Cerebellar cortex (tissue), 1 donor: ENCODE data around the gene ARTN.

Experiments
- DNase-seq: peaks from one replicate; pipeline ENCODE4 v3.0.0-alpha.2; 2015; ENCODE audit warnings: low spot score

ARTN gene

DNA sequence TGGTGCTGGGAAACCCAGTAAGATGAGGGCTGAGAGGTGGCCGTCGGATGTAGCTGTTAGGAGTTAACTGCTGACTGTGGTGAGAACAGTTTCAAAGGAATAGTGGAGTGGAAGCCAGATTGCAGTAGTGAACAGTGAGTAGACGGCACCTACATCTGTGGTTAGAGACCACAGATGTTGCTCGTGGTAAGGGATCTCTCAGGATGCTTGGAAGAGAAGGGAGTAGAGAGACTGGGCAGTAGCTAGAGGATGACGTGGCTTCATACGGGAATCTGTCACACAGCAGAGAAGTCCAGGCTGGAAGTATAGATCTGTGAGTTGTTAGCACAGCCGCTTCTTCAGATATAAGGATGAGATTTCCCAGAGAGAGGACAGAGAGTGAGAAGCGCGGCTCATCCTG, 7.8 kb upstream of the ARTN start:
- no peak for DNase-seq

DNA sequence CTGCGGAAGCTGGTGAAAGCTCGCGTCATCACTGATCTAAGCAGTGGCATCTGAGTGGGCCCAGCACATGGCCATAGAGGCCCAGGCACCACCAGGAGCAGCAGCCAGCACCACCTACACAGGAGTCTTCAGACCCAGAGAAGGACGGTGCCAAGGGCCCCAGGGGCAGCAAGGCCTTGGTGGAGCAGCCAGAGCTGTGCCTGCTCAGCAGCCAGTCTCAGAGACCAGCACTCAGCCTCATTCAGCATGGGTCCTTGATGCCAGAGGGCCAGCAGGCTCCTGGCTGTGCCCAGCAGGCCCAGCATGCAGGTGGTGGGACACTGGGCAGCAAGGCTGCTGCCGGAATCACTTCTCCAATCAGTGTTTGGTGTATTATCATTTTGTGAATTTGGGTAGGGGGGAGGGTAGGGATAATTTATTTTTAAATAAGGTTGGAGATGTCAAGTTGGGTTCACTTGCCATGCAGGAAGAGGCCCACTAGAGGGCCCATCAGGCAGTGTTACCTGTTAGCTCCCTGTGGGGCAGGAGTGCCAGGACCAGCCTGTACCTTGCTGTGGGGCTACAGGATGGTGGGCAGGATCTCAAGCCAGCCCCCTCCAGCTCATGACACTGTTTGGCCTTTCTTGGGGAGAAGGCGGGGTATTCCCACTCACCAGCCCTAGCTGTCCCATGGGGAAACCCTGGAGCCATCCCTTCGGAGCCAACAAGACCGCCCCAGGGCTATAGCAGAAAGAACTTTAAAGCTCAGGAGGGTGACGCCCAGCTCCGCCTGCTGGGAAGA, 3.2 kb upstream of the ARTN start:
- DNase-seq = no peak

DNA sequence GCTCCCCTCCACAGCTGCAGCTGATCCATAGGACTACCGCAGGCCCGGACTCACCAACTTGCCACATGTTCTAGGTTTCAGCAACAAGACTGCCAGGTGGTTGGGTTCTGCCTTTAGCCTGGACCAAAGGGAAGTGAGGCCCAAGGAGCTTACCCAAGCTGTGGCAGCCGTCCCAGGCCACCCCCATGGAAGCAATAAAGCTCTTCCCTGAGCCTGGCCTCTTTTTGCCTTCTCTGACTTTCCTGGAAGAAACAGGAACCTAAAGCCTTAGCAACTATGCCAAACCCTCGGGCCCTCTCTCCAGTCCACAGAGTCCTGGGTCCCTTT, 2.7 kb upstream of the ARTN start:
- no peak for DNase-seq

DNA sequence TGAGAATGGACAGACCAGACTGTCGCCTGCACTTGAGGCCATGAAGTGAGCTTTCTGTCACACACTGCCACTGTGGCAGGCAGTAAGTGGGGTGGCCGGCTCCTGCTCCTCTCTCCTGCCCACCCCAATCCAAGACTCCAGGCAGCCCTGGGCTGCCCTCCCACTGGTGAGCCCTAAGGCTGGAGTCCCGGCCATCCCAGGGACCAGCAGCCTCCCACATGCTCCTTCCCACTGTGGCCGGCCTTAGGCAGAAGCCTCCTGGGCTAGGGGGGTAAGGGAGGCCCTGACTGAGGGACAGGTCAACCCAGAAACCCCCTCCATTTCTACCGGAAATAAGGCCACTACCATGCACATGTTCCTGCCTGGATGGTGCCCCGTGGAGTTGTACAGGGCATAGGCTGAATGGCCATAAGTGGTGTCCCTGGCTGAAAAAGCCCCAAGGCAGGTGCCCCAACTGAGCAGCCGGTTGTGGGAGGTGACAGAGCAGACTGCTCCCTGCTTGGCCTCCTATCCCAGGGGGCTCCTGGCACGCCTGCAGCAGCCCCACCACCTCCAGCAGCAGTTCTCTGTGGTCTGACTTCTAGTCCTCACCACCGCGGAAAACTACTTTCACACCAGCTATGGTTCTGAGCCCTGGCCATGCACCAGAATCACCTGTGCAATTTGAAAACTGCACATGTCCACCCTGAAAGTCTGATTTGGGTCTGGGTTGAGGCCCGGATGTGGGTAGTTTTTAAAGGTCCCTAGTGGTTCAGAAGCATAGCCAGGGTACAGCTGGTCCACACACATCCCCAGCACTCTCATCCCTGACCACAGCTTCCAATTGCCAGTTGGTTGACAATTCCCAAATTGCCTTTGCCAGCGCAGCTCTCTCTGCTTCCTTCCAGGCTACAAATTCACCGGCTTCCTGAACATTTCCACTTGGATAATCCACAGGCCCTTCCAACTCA, 1.6 kb upstream of the ARTN start:
- DNase-seq = no peak

DNA sequence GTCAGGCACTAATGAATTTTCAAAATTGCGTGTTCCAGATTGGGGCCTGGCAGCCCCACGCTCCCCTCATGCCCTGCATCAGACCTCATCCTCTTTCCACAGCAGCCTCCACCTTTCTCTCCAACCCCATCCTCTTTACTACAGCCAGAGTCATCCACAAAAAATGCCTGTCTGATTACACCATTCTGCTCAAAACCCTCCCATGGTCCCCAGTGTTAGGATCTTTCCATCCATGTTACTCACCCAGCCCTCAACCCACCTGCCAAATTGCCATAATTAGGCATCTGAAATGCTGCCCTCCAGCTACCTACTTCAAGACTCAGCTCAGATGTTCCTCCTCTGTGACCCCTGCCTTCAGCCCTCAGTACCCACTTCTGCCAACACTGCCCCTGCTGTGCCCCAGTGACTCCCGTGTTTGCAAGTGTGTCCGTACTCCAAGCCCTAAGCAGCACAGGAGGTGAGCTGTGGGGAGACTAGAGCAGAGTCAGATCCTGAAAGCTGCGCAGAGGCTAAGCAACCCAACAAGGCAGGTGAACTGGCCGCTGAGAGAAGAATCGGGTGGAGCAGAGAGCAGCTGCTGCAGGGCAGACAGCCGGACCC, 715 bp upstream of the ARTN start:
- no peak for DNase-seq

DNA sequence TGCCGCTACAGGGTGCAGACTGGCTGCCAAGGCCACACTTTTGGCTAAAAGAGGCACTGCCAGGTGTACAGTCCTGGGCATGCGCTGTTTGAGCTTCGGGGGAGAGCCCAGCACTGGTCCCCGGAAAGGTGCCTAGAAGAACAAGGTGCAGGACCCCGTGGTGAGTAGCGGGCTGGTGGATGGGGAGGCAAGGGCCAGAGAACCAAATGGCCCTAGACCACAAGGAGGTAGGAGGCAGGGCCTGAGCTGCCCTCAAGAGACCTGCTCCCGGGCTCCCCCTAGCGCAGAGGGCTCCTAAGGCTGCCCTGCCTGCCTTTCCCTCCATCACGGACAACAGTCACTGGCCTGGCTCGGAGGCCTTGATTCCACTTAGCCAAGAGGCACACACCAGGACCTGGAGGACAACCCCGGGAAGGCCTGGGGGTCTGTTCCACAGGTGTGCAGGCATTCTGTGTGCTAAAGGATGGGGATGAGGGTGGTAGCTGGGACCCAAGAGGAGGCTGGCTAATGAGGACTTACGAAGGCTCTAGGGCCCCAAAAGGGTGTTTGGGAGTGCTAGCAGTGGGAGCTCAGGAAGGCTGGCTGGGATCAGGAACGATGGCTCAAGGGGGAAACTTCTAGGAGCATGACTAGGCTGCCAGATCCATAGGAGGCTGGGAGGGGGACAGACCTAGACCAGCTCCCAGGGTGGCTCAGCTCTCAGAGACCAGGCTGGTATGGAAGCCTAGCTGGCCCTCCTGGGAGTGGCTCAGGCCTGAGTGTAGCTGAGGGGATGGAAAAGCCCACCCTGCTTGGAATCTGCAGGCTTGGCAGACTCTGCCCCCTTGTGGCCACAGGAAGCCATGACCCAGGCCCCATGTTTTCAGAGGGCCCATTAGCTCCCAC, 742 bp downstream of the ARTN start:
- DNase-seq = peak; percentile 59

DNA sequence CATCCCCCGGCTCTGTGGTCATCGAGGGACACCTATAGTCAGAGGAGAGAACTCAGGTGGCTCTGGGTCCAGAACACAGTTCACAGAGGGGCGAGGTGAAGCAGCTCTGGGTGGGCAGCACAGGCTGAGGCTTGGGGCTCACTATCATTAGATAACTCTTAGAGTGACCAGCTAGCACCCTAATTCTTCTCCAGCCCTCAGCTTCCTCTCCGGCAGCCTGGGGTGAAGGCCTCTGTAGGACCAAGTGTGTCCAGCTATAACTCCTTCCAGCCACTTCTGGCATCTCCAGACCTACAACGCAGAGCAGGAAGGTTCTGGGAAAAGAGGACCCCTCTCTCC, 1.4 kb downstream of the ARTN start:
- DNase-seq = no peak

DNA sequence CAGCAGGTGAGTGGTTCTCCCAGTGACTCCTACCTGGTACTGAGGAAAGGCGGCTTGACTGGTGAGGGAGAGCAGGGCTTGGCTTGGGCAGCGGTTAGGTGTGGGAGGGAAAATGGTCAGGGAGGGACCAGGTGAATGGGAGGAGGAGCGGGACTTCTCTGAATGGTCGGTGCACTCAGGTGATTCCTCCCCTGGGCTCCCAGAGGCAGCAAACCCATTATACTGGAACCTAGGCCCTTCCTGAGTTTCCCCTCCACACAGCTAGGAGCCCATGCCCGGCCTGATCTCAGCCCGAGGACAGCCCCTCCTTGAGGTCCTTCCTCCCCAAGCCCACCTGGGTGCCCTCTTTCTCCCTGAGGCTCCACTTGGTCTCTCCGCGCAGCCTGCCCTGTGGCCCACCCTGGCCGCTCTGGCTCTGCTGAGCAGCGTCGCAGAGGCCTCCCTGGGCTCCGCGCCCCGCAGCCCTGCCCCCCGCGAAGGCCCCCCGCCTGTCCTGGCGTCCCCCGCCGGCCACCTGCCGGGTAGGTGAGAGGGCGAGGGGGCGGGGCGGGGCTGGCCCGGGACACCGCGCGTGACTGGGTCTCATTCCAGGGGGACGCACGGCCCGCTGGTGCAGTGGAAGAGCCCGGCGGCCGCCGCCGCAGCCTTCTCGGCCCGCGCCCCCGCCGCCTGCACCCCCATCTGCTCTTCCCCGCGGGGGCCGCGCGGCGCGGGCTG, 2.3 kb downstream of the ARTN start:
- no peak for DNase-seq

DNA sequence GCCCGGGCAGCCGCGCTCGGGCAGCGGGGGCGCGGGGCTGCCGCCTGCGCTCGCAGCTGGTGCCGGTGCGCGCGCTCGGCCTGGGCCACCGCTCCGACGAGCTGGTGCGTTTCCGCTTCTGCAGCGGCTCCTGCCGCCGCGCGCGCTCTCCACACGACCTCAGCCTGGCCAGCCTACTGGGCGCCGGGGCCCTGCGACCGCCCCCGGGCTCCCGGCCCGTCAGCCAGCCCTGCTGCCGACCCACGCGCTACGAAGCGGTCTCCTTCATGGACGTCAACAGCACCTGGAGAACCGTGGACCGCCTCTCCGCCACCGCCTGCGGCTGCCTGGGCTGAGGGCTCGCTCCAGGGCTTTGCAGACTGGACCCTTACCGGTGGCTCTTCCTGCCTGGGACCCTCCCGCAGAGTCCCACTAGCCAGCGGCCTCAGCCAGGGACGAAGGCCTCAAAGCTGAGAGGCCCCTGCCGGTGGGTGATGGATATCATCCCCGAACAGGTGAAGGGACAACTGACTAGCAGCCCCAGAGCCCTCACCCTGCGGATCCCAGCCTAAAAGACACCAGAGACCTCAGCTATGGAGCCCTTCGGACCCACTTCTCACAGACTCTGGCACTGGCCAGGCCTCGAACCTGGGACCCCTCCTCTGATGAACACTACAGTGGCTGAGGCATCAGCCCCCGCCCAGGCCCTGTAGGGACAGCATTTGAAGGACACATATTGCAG, 3.0 kb downstream of the ARTN start:
- DNase-seq = no peak

DNA sequence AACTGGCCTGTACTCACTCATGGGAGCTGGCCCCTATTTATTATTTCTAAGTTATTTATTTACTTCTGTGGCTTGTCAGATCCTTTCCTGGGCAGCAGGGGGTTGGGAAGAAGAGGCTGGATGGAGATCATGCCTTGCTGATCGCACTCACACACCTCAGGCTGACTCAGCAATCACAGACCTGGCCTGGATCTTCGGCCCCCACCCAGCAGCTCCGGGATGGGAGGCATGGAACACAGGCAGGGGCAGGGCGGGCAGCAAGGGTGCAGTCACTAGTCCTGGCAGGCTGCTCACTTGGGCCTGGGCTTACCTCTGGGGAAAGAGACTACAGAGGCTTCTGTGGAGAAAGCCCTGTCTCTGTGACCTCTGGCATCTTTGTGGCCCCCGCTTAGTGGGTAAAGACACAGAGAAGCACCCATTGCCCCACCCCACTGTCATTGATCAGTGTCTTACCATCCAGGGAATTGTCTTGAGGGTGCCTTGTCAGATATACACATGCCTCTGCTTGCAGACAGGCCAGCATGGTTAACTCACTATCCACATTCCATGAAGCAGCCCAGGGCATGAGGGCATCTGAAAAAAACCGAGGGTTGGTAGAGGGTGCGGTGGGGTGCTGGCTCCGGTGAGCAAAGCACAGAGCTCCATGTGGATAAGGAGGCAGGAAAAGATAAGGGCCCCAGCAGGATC, 3.7 kb downstream of the ARTN start:
- DNase-seq = no peak

DNA sequence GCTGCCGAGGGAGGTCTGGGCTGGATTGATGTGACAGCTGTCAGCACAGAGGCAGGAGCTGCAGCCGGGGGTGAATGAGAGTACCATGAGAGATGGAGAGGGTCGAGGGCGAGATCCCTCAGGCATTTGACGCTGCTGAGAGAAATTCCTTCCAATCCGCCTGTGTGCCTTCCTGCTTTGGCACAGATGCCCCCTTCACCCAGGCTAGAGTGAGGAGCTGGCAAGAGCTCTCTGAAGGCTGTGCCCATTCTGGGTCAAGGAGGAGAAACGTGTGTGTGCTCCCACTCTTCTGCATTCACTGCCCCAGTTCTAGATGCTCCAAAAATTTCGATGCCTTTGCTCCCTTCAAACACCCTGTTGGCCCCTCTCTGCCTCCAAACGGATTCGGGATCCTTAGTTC, 4.8 kb downstream of the ARTN start:
- DNase-seq = peak; percentile 49

DNA sequence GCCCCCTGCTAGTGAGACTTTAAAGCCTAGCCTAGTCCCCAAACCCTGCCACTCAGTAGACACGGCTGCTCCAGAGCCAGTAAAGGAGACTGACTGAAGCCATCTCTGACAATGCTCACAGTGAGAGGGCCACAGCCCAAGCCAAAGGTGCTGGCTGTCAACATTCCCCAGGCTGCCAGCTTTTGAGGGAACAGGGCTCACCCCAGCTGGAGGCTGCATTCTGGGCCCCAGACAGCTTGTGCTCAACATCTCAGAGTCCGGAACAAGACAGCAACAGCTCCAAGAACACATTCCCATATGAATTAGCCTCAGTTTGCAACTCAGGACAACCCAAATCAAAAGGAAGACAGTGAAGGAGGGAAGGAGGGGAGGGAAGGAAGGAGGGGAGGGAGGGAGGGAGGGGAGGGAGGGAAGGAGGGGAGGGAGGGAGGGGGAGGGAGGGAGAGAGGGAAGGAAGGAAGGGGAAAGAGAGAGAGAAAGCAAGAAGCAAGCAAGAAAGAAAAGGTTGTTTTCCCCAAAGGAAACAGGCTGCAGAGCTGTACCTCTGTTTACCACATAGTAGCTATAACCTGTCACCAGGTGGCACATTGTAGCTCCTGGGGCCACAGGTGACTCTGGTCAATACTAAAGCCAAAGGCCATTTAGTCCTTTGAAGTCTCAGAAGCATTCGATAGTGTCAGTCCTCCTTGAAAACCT, 5.4 kb downstream of the ARTN start:
- peak; percentile 90 for DNase-seq

DNA sequence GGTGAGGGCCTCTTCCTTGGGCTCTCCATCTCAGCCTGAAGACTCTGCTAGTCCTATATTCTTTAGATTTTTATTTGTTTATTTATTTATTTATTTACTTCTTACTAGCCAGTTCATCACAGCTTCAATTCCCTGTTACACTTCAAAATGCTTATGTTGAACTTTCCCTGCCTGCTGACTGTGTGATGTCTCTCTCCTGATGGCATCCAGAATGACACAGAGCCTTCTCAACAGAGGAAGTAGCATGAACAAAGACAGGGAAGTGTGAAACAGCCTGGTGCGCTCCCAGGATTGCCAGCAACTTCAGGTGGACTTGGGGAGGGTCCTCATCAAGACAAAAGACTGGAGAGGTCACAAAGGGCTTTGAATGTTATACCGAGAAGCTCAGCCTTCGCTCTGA, 8.8 kb downstream of the ARTN start:
- no peak for DNase-seq

DNA sequence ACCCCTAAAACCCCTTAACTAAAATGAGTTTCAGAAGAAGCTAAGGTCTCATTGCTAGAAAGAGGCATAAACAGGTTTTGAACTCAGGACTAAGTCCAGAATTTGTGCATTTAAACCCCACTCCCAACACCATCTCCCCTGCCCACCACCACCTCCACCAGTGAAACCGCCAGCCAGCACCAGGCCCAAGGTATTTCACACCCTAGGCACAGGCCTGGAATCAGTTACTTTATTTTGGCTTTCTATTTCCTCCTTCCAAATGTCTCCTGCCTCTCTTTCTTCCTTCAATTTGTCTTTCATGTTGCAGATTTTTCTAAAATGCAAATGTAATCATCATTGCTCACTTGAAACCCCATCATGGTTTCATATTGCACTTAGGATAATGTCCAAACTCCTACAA, 11.3 kb downstream of the ARTN start:
- DNase-seq = no peak

DNA sequence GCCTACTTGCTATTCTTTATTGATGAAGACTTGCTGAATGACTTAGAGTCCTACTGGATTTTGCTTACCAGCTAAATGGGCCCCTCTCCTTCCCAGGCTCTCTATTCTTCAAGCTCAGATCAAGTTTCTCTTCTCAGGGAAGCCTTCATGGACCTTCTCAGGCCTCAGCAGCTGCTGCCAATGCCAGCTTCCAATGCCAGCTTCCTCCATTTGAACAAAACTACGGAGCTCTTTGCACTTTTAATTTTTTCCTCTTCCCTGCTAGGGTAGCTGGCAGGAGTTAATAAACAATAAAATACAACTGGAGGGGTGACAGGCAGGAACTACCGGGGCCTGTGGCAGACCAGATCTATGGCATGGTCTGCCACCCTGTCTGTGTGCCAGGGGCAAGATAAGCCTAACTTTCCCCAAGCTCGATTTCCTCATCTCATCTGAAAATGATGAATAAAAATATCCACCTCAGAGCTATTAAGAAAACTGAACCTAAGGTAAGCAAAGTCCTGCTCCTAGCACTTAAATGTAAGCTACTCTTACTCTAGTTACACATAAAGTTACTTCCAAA, 12.2 kb downstream of the ARTN start:
- DNase-seq = no peak

DNA sequence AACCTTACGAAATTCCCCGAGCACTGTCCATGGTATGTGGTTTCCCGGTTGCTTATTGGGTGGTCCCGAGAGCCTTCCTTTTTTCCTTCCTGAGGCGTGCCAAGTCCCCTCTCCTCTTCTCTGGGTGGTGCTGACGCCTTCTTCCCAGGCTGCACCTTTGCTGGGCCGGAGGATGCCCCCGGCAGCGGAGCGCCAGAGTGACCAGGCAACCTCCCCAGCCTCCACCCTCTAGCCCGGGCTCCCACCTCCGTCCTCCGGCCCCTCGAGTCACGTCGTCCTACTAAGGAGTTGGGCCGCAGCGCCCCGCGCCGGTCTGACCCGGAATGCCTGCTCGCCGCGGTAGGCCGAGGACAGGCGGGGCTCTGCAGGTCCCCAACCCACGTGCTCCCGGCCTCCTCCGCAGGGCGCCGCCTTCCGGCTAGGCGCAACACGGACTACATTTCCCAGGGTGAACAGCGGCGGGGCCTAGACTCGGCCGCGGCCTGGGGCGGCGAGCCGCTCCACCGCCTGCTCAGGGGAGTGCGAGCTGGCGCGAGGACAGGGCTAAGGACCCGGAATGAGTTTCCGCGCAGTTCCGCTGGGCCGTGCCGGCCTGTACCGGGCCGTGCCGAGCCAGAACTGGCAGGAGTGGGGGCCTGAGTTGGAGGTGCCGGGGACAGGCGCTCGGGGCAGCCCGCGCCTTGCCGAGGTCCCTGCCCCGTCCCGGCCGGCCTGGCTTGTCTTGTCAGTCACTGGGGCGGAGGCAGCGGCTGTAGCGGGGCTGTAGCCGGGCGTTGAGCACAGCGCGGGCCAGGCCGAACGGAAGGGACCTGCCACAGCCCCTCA, 12.8 kb downstream of the ARTN start, which contains the start of gene IPO13:
IPO13 (plus strand) TSS at position 715 of the 825 bp plus-strand sequence. CDS start 651 bp downstream, outside the sequence.
- DNase-seq = peak; percentile 95

DNA sequence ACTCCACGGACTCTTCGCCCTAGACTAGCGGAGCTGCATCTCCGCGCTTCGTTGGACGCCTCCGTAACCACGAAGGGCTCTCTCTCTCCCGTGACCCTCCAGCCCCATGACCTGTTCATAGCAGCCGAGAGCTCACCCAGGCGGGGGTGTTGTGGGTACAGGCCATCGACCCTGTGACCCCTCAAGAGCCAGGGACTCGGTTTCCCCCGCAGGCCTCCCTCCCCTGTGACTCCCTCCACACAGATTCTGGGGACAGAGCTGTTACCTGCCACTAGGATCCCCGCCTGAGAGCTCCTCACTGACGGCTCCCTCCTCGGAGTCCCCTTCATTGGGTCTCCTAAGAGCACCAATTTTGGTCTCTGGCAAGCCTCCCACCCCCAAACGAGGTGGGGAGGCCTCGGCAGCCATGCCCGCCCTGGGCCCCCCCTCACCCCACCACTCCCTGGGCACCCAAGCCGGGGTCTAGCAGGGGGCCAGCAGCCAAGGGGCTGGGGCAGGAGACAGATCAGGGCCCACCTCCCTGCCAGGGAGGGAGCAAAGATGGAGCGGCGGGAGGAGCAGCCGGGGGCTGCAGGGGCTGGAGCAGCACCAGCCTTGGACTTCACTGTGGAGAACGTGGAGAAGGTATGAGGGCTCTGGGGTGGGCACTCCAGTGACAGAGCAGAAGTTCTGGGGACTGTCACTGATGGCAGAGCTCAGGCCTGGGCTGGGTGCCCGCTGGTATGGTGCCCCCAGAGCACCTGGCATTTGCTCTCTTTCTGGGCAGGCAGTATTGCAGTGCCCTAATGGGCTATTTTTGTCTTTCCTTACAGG, 13.7 kb downstream of the ARTN start:
- DNase-seq = peak; percentile 65
